ACC112 (cell line): Measurements from ENCODE around the gene DDAH2.
"Not testable (repeated sequence)": the region's sequence is repeated elsewhere in the genome, so short reads cannot be mapped to it uniquely, and the experiment has no call there.

ENCODE experiments used
- H2AFZ ChIP-seq: fragments of 200-600 bp; sonication (generic); one replicate; pipeline ENCODE4 v1.6.0; 2017; ENCODE audit warnings: antibody characterized with exemption, low read length; ENCODE audit not compliant: unreplicated experiment
- H3K27ac ChIP-seq: fragments of 200-600 bp; sonication (generic); 2 replicates; pipeline ENCODE4 v1.5.1; 2014; ENCODE audit warnings: low read depth, mild to moderate bottlenecking, antibody characterized with exemption, low read length, moderate library complexity
- H3K27me3 ChIP-seq: fragments of 200-600 bp; sonication (generic); 2 replicates; pipeline ENCODE4 v1.6.1; 2014; ENCODE audit warnings: mild to moderate bottlenecking, antibody characterized with exemption, low read length, moderate library complexity, mixed read lengths; ENCODE audit not compliant: insufficient read depth
- H3K36me3 ChIP-seq: fragments of 200-600 bp; sonication (generic); 2 replicates; pipeline ENCODE4 v1.6.1; 2016; ENCODE audit warnings: mild to moderate bottlenecking, antibody characterized with exemption, low read length, moderate library complexity, mixed read lengths; ENCODE audit not compliant: insufficient read depth
- H3K4me1 ChIP-seq: fragments of 200-600 bp; sonication (generic); one replicate; pipeline ENCODE4 v1.6.1; 2016; ENCODE audit warnings: low read length, mixed read lengths; ENCODE audit not compliant: insufficient read depth, unreplicated experiment, control insufficient read depth
- H3K4me3 ChIP-seq: fragments of 200-600 bp; sonication (generic); 2 replicates; pipeline ENCODE4 v1.5.1; 2014; ENCODE audit warnings: mild to moderate bottlenecking, low read depth, low read length
- H3K79me2 ChIP-seq: fragments of 200-600 bp; sonication (generic); one replicate; pipeline ENCODE4 v1.6.0; 2016; ENCODE audit warnings: low read length; ENCODE audit not compliant: control insufficient read depth, unreplicated experiment, insufficient read depth

The DDAH2 gene

GRCh38 chr6:31710523-31711219 is 18.4 kb downstream of the DDAH2 start:
- H3K4me1 ChIP-seq: no peaks in the 10 kb centered on the region

GRCh38 chr6:31709157-31709556 is 19.9 kb downstream of the DDAH2 start:
- not testable (repeated sequence) for H2AFZ ChIP-seq, H3K27me3 ChIP-seq, H3K36me3 ChIP-seq, H3K4me3 ChIP-seq, H3K27ac ChIP-seq, H3K79me2 ChIP-seq, H3K4me1 ChIP-seq

More at GRCh38 chr6:31710523-31711219, 18.4 kb downstream of the DDAH2 start:
- Histone ChIP-seq H2AFZ (no peak overlapping the region), H3K4me3 (no peak overlapping the region), H3K79me2 (no peaks in the 10 kb centered on the region), H3K27ac (no peak overlapping the region), H3K27me3 (no peaks in the 10 kb centered on the region), H3K36me3 (no peaks in the 10 kb centered on the region)

GRCh38 chr6:31708224-31708623 is 20.9 kb downstream of the DDAH2 start:
- Histone ChIP-seq H3K4me1 (no peaks in the 10 kb centered on the region), H3K4me3 (no peak overlapping the region), H3K79me2 (no peaks in the 10 kb centered on the region), H3K27me3 (no peaks in the 10 kb centered on the region), H2AFZ (no peak overlapping the region), H3K27ac (no peak overlapping the region), H3K36me3 (no peaks in the 10 kb centered on the region)

GRCh38 chr6:31707701-31708100 is 21.4 kb downstream of the DDAH2 start:
- Histone ChIP-seq H2AFZ (no peak overlapping the region), H3K27ac (no peak overlapping the region), H3K4me1 (no peaks in the 10 kb centered on the region), H3K27me3 (no peaks in the 10 kb centered on the region), H3K4me3 (no peak overlapping the region), H3K36me3 (no peaks in the 10 kb centered on the region), H3K79me2 (peaks cover 3% of the 10 kb centered on the region)

- Histone ChIP-seq H3K4me3 (no peak within 1 kb of the TSS), H3K27me3 (no peaks in the 10 kb centered on the region), H3K79me2 (peaks cover 14% of the 10 kb centered on the region), H2AFZ (no peak within 1 kb of the TSS), H3K36me3 (no peaks in the 10 kb centered on the region), H3K27ac (no peak within 1 kb of the TSS), H3K4me1 (peaks cover 2% of the 10 kb centered on the region)
Measured at GRCh38 chr6:31706599-31706998, 22.5 kb downstream of the DDAH2 start, which contains the start of gene LY6G6F. Gene LY6G6F, plus strand, starts transcription at chr6:31706866. Its CDS starts 41 bp downstream, at chr6:31706907.

- Histone ChIP-seq H3K4me3 (no peak overlapping the region), H3K27me3 (no peaks in the 10 kb centered on the region), H3K4me1 (peaks cover 9% of the 10 kb centered on the region), H2AFZ (no peak overlapping the region), H3K79me2 (peaks cover 21% of the 10 kb centered on the region), H3K27ac (no peak overlapping the region), H3K36me3 (no peaks in the 10 kb centered on the region)
Measured at GRCh38 chr6:31705931-31706330, 23.2 kb downstream of the DDAH2 start.

GRCh38 chr6:31702819-31703716 is 26.0 kb downstream of the DDAH2 start, which contains the start of gene ABHD16A:
Gene ABHD16A, minus strand, starts transcription at chr6:31703324. Its CDS starts 43 bp downstream, at chr6:31703281.
- Histone ChIP-seq H3K79me2 (peaks cover 23% of the 10 kb centered on the region), H3K27me3 (no peaks in the 10 kb centered on the region), H3K4me3 (peak within 1 kb of the TSS; percentile 88), H3K36me3 (0 out of 2 replicates have a peak, but pooled peaks cover 2% of the 10 kb centered on the region), H3K4me1 (peaks cover 10% of the 10 kb centered on the region), H3K27ac (peak within 1 kb of the TSS; percentile 87), H2AFZ (peak within 1 kb of the TSS; percentile 93)

GRCh38 chr6:31702405-31702818 is 26.7 kb downstream of the DDAH2 start:
- peak overlapping the region; percentile 93 for H2AFZ ChIP-seq
- peak overlapping the region; percentile 87 for H3K27ac ChIP-seq

GRCh38 chr6:31701666-31702404 is 27.3 kb downstream of the DDAH2 start:
- Histone ChIP-seq H3K79me2 (peaks cover 23% of the 10 kb centered on the region), H3K36me3 (0 out of 2 replicates have a peak, but pooled peaks cover 2% of the 10 kb centered on the region), H3K4me3 (peak overlapping the region; percentile 88), H3K27ac (peak overlapping the region; percentile 87), H2AFZ (peak overlapping the region; percentile 93), H3K27me3 (no peaks in the 10 kb centered on the region), H3K4me1 (peaks cover 17% of the 10 kb centered on the region)

More at GRCh38 chr6:31702405-31702818, 26.7 kb downstream of the DDAH2 start:
- Histone ChIP-seq H3K36me3 (0 out of 2 replicates have a peak, but pooled peaks cover 2% of the 10 kb centered on the region), H3K79me2 (peaks cover 23% of the 10 kb centered on the region), H3K27me3 (no peaks in the 10 kb centered on the region), H3K4me3 (peak overlapping the region; percentile 88), H3K4me1 (peaks cover 17% of the 10 kb centered on the region)
